HG03175 (cell line): ENCODE results near the gene AKAP13.

Experiments used
- ATAC-seq: cut with Tn5 transposase; IDR thresholded peaks from one replicate; pipeline ENCODE4 v1.9.1; 2021; ENCODE audit warnings: mild to moderate bottlenecking, moderate library complexity; ENCODE audit not compliant: unreplicated experiment

AKAP13 gene

GRCh38 chr15:85404918-85405866 is 24.8 kb downstream of the AKAP13 start:
- ATAC-seq, result no peak

GRCh38 chr15:85406916-85407315 is 26.5 kb downstream of the AKAP13 start:
- no peak for ATAC-seq

GRCh38 chr15:85407421-85408269 is 27.2 kb downstream of the AKAP13 start:
- ATAC-seq, result peak; percentile 47

DNA sequence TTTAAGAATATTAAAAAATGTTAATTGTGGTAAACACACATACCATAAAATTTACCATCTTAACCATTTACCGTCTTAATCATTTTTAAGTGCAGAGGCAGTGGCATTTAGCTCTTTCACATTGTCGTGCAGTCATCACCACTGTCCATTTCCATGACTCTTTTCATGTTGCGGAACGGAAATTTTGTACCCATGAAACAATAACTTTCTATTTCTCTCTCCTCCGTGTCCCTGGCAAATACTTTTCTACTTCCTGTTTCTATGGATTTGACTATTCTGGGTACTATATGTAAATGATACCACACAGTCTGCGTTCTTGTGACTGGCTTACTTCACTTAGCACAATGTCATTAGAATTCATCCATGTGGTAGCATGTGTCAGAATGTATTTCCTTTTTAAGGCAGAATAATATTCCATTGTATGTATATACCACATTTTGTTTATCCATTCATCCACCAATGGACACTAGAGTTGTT is 27.9 kb downstream of the AKAP13 start:
- ATAC-seq, result peak; percentile 73

DNA sequence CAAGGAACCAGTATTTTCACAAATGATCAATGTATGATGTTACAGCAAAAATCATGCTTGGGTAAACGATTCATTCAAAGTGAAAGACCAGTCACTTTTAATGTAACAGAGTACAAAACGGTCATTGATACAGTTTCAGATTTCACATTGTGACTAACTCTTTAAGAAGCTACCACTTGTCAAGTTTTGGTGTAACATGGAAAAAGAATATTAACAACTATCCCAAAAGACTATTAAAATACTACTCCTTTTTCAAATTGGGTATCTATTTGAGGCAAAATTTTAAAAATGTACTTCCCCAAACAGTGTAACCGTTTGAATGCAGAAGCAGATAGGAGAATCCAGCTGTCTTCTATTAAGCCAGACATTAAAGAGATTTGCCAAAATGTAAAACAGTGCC is 31.7 kb downstream of the AKAP13 start:
- ATAC-seq, result no peak

- ATAC-seq, result peak; percentile 98
Measured at GRCh38 chr15:85412956-85413854, 32.8 kb downstream of the AKAP13 start.

DNA sequence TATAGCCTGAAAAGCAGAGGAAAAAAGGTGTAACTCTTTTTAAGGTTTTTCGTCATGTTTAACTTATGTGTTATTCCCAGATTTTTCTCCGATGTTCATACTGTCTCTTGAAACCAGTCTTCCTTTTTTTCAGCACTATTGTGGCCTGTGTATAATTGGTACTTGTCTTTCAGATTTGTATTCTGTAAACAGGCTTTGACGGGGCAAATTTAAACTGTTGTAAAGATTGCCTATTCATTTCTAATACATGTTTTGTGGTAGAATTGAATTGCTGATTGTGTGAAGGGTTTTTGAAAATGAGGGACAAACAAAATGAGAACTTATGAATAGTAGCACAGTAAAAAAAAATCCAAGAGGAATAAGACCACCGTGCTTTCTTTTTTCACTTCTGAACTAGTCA is 33.6 kb downstream of the AKAP13 start:
- no peak for ATAC-seq

DNA sequence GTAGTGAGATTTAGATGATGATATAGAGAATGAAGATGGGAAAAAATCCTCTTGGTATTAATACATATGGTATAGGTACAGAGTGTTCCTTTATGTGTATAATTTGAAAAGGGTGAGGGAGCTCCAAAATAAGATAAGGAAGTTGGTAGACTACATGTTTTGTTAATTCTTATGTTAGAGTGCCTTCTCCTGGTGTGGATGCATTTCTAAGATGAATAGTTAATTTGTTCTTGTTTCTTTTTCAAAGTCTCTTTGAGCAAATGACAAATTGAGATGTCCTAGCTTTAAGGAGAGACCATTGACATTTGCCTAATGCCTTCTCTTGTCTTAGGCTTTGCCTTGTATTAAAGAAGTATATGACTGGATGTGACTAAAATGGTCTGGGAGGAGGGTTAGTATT is 34.1 kb downstream of the AKAP13 start:
- no peak for ATAC-seq

DNA sequence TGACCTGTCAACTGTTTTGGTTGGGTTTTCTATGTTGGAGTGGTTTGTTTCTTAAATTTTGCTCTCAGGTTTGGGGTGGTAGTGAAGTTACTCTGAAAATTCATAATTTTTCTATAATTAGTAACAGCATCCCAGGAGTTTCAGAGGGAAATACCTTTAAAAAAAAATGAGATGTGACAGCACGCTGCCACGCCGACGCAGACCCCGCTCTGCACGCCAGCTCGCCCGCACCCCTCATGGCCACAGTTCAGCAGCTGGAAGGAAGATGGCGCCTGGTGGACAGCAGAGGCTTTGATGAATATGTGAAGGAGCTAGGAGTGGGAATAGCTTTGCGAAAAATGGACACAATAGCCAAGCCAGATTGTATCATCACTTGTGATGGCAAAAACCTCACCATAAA is 34.6 kb downstream of the AKAP13 start:
- ATAC-seq, result no peak

- ATAC-seq, result no peak
Measured at GRCh38 chr15:85415783-85416182, 35.4 kb downstream of the AKAP13 start.

DNA sequence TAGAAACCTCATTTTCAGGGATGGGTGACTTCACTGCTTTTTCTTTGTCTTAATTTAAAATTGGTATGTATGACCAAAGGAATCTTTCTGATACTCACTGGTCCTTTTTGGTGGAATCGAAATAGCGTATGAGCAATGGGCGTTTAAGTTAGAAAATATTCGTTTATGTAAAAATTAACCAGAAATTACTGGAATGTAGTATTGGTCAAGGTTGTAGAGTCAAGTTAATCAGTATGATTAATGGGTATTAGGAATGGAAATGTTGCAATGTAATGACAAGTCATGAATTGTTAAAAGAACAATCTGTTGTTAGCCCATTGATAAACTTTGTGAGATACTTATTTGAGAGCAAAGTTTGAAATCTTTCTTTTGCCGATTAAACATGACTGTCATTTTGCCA is 36.9 kb downstream of the AKAP13 start:
- ATAC-seq, result no peak

DNA sequence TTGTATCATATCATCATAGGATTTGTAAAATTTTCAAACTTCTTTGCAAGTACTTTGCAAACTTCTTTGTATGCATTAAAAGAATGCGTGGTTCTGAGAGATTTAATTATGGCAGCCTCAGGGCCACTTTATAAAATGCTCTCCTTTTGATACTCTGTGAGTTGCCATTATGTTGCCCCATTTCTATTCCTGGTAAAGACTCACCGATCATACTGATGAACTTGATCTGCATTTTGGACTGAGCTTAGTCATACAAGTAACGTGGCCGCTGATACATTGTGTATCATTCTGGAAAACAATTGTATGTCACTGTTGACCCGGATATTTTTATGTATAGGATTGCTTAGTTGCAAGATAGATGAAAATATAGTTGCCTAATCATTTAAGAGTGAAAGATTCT is 38.8 kb downstream of the AKAP13 start:
- no peak for ATAC-seq

DNA sequence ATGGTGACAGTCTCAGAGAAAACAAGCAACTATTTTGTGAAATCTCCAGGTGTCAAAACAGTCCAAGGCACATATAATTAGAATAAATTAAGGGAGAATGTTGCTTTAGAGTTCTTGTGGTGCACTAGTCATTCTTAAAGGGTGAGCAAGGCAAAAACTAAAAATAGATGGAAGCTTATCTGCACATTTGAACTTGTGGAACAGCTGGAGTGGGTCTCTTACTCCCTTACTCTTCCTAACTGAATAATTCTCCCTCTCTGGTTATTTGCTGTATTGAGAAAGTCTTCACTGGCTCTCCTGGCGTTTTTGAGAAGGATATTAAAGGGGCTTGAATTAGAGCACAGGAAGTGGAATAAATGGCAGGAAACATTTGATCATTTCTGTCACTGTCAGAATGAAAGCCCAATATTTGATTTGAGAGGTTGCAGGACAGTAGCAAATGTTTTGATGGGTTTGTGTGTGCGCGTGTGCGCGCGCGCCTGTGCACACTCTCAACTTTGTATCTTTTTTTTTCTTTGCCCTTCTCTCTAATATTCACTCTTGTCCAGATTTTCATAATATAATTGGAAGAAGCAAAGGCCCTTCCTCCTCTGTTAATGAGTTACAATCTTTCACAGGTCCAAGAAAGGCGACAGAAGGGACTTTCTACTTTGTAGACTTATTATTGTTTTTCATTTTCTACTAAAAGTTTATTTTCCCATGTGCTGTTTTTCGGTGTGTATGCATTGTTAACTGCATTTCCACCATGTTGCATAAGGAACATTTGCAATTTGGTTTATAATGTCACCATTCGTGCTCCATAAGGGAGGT is 40.9 kb downstream of the AKAP13 start:
- no peak for ATAC-seq

- ATAC-seq, result peak; percentile 56
Measured at GRCh38 chr15:85422607-85423006, 42.2 kb downstream of the AKAP13 start.

- ATAC-seq, result no peak
Measured at GRCh38 chr15:85423256-85423655, 42.9 kb downstream of the AKAP13 start.

GRCh38 chr15:85424154-85424553 is 43.8 kb downstream of the AKAP13 start:
- no peak for ATAC-seq

DNA sequence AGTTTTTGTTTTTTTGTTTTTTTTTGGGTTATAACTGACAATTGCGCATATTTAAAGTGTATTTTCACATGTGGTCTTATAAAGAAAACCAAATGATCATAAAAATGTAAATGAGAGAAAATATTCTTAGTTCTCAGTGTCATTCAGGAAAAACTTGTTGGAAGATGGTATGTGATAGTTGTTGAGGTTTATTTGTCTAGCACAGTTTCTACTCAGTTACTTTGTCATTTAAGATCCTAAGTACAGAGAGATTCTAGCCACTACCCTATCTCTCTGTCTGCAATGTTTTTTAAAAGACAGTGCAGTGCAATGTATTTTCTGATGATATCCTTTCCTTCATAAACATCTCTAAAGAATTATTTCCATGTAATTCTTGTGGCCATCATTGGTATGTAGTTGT is 46.1 kb downstream of the AKAP13 start:
- no peak for ATAC-seq

DNA sequence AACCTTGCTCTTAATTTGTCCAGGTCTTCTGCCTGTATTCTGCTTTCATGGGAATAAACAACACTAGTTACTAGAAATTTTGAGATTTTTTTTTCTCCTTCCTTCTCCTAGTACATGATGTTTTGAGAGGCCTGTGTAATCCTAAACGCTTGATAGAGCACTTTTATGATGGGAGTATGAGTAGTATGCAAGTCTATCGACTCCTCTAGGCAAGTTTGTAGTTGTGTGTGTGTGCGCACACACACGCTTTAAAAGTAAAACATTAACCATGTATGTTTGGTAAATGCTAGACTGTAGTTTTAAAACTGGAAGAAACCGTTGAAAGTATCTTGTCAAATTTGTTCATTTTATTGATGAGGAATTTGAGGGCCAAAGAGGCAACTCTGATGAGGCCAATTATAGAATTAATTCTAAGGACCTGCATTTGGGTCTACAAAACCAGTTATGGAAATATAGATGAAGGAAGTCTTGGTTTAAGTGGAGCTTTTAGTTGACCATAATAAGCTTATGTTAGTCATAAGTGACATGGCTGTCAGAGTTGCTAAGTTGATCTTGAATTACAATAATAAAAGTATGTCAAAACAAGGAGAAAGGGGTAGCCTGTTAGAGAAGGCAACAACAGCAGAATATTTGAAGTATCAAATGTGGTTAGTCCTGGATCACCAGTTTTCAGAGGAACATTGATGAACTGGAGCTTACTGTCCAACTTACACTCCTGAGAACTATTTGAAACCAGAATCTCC is 47.1 kb downstream of the AKAP13 start:
- ATAC-seq, result no peak

DNA sequence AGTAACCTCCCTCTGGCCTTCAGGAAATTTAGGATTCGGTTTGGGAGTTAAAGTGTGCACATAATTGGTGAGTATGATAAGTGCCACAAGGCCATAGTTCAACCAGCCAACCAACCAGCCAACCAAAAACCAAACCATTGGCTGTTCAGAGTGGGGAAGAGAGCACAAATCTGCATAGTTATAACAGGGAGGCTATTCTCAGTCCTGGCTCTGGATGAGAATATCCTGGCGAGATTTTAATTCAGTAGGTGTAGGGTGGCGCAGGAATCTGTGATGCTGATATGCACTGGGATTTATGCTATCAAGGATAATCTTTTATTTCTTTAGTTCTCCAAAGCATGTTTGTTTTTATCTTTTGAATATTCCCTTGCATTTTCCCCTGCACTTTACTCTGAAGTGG is 49.1 kb downstream of the AKAP13 start:
- ATAC-seq, result no peak
